GM23338 (cell line): ENCODE results near the gene CSTF3.
A peak's percentile ranks its signal among the peaks of the same experiment; 100 is the strongest.

Experiments used
- CREB1 ChIP-seq: fragments of 250-450 bp; sonication (Bioruptor Pico); IDR thresholded peaks from 2 replicates; pipeline ENCODE4 v1.5.0; 2020; ENCODE audit warnings: low read depth, mild to moderate bottlenecking, moderate library complexity
- CTCF ChIP-seq, 2 experiments: fragments of 200-600 bp in 1 of 2; sonication (generic) in 1 of 2; conservative IDR thresholded peaks; 2 replicates each; pipeline versions ENCODE4 v1.5.1 to v1.6.1; 2016 to 2017; ENCODE audit warnings: antibody characterized with exemption in 2 of 2, low read depth in 2 of 2, mild to moderate bottlenecking in 2 of 2, moderate library complexity in 1 of 2
- ETS1 ChIP-seq: IDR thresholded peaks from 2 replicates; pipeline ENCODE4 v1.6.1; 2016; ENCODE audit warnings: antibody characterized with exemption
- EZH2 ChIP-seq: fragments of 200-600 bp; sonication (generic); IDR thresholded peaks from one replicate; pipeline ENCODE4 v1.8.0; 2017; ENCODE audit warnings: antibody characterized with exemption, mild to moderate bottlenecking, low read depth; ENCODE audit not compliant: unreplicated experiment
- EZH2phosphoT487 ChIP-seq: fragments of 200-600 bp; sonication (generic); IDR thresholded peaks from one replicate; pipeline ENCODE4 v1.8.1; 2018; ENCODE audit warnings: antibody characterized with exemption; ENCODE audit not compliant: unreplicated experiment
- NANOG ChIP-seq: IDR thresholded peaks from 2 replicates; pipeline ENCODE4 v1.6.1; 2016; ENCODE audit warnings: antibody characterized with exemption, borderline replicate concordance
- POLR2AphosphoS5 ChIP-seq: IDR thresholded peaks from 2 replicates; pipeline ENCODE4 v1.6.1; 2016; ENCODE audit warnings: antibody characterized with exemption, low read depth
- REST ChIP-seq: IDR thresholded peaks from one replicate; pipeline ENCODE4 v1.6.1; 2018; ENCODE audit warnings: antibody characterized with exemption; ENCODE audit not compliant: unreplicated experiment
- STAT1 ChIP-seq: IDR thresholded peaks from one replicate; pipeline ENCODE4 v1.6.1; 2016; ENCODE audit warnings: antibody characterized with exemption; ENCODE audit not compliant: unreplicated experiment
- ZNF114 ChIP-seq: fragments of 250-450 bp; sonication (Bioruptor Pico); IDR thresholded peaks from 2 replicates; pipeline ENCODE4 v1.5.0; 2020; ENCODE audit warnings: mild to moderate bottlenecking, moderate library complexity
- ZNF331 ChIP-seq: fragments of 250-450 bp; sonication (Bioruptor Pico); IDR thresholded peaks from 2 replicates; pipeline ENCODE4 v1.5.0; 2020; ENCODE audit warnings: low read depth, mild to moderate bottlenecking, moderate library complexity
- ZNF462 ChIP-seq: fragments of 250-450 bp; sonication (Bioruptor Pico); IDR thresholded peaks from 2 replicates; pipeline ENCODE4 v1.5.0; 2020; ENCODE audit warnings: mild to moderate bottlenecking, moderate library complexity

- TF ChIP-seq CTCF (conservative IDR thresholded peaks at IDR 0.05; ENCODE audit: low read depth in 2 of 2) (peak; percentile 93 to 97), POLR2AphosphoS5 (no peak), EZH2 (no peak), STAT1 (no peak), EZH2phosphoT487 (no peak), ZNF114 (CRISPR knock-in tag) (no peak), CREB1 (CRISPR knock-in tag) (no peak), REST (no peak), ETS1 (no peak), ZNF331 (no peak), NANOG (no peak), ZNF462 (no peak)
Observed at GRCh38 chr11:33065445-33066178, 95.7 kb downstream of the CSTF3 start.
